ENCODE data around the gene NCOA1. TPM values are rescaled to one million over a fixed set of nuclear protein-coding genes. Genes with fewer than 3 reads are reported as not detected.

The NCOA1 gene
- total and polyA plus RNA-seq, 10 of the 15 experiments (the other 5 are each of a cell fraction or from before 2014, with no cell fraction given): 1.8 to 35.6 (median 6.1) TPM

- no peak for TF ChIP-seq CUX1 (IDR thresholded peaks at IDR 0.05; ENCODE audit: insufficient replicate concordance, low read depth, low read length)
- TF ChIP-seq YY1 (IDR thresholded peaks at IDR 0.05; ENCODE audit: low read depth, low read length): no peak
- TF ChIP-seq RELB (IDR thresholded peaks at IDR 0.05; ENCODE audit: low read depth): no peak
- TF ChIP-seq IRF4 (IDR thresholded peaks at IDR 0.05; ENCODE audit: low read depth, low read length): no peak
- TF ChIP-seq SRF (IDR thresholded peaks at IDR 0.05; ENCODE audit: low read depth in 2 of 2, low read length in 2 of 2): no peak
- no peak for TF ChIP-seq HDAC6 (IDR thresholded peaks at IDR 0.05; ENCODE audit: unreplicated experiment)
Measured at GRCh38 chr2:24690524-24690923, 199.5 kb downstream of the NCOA1 start (continued).

All from GM12878 (cell line).